MM.1S (cell line): ENCODE results near the gene NPPC.

Experiments
- EZH2 ChIP-seq: fragments of 300-600 bp; sonication (generic); optimal IDR thresholded peaks from 2 replicates; pipeline ENCODE3; 2017; ENCODE audit warnings: low read depth, mild to moderate bottlenecking, antibody characterized with exemption, low read length, mixed read lengths
- EZH2phosphoT487 ChIP-seq: fragments of 300-600 bp; sonication (generic); IDR thresholded peaks from 2 replicates; pipeline ENCODE4 v1.6.1; 2018; ENCODE audit warnings: antibody characterized with exemption, low read length
- TF ChIP-seq, protein P1 (sequence below): fragments of 300-600 bp; sonication (generic); IDR thresholded peaks from 2 replicates; pipeline ENCODE4 v1.5.1; 2016; ENCODE audit warnings: antibody characterized with exemption, low read length, mixed read lengths

DNA sequence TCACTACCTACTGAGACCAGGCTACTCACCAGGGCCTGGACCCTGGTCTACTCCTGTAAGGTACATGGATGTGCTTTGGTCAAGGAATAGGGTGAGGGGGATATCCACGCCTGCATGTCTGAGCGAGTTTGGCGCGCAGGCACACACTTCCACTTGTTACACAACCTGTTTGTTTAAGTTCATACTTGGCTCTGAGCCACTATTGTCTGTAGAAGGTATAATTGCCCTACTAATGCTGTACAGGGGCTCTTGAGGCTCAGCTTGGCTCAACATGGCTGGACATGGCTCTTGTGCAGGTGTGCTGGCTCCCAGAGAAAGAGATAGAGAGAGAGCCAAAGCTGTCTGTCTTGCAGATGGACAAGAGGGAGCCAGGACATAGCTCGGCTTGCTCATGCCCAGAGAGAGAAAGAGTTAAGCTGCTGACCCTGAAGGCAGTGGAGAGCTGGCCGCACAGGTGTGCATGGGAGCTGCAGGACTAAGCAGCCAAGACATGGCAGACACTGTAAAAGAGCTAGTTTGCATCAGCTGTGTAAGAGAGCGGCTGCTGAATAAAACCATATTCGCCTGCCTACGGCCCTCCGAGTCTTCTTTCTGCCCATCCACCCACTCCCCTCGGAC lies 35.2 kb downstream of the NPPC start:
- TF ChIP-seq, protein P1, sequence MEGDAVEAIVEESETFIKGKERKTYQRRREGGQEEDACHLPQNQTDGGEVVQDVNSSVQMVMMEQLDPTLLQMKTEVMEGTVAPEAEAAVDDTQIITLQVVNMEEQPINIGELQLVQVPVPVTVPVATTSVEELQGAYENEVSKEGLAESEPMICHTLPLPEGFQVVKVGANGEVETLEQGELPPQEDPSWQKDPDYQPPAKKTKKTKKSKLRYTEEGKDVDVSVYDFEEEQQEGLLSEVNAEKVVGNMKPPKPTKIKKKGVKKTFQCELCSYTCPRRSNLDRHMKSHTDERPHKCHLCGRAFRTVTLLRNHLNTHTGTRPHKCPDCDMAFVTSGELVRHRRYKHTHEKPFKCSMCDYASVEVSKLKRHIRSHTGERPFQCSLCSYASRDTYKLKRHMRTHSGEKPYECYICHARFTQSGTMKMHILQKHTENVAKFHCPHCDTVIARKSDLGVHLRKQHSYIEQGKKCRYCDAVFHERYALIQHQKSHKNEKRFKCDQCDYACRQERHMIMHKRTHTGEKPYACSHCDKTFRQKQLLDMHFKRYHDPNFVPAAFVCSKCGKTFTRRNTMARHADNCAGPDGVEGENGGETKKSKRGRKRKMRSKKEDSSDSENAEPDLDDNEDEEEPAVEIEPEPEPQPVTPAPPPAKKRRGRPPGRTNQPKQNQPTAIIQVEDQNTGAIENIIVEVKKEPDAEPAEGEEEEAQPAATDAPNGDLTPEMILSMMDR: no peak
- no peak for TF ChIP-seq EZH2
- TF ChIP-seq EZH2phosphoT487: no peak
